GM18909 (cell line): ENCODE data around the gene HEPACAM2.

ENCODE experiments used
- ATAC-seq: cut with Tn5 transposase; IDR thresholded peaks from one replicate; pipeline ENCODE4 v1.9.1; 2021; ENCODE audit warnings: mild to moderate bottlenecking; ENCODE audit not compliant: unreplicated experiment, poor library complexity

Gene HEPACAM2

DNA sequence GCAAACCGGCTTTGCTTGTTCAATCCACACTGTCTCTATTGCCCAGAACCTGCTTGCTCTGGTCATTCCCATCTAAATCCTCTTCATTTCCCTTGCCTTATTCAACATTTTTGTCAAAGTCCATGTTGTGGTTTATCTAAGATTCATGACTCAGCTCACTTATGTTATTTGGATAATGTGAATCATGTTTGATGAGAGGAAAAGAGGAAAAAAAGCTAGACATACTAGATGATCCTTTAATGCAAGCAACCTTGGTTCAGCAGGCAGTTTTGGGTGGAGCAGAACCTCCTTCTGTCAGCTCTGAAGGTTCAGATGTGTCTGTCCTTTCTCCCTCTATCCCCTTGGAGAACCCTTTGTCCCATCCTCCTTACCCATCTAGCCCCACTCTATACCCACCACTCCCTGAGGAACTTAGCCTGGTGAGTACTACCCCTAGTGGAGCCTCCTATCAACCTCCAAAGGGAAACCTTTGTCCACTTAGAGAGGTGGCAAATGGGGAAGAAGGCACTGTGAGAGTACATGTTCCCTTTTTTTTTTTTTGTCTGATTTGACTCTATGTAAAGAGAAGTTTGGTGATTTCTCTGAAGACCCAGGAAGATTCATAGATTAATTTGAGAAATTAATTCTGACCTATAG, 76.0 kb downstream of the HEPACAM2 start:
- no peak for ATAC-seq

DNA sequence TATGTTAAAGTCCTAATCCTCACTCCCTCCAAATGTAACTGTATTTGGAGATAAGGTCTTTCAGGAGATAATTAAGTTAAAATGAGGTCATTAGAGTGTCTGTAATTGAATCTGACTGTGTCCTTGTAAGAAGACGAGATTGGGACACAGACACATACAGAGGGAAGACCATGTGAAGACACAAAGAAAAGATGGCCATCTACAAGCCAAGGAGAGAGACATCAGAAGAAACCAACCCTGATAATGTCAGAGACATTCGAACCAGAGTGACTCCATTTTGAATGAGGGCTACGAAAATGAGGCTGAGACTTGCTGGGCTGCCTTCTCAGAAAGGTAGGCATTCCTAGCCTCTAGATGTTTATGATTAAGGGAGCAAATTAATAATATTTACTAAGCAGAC, 77.5 kb downstream of the HEPACAM2 start:
- no peak for ATAC-seq

DNA sequence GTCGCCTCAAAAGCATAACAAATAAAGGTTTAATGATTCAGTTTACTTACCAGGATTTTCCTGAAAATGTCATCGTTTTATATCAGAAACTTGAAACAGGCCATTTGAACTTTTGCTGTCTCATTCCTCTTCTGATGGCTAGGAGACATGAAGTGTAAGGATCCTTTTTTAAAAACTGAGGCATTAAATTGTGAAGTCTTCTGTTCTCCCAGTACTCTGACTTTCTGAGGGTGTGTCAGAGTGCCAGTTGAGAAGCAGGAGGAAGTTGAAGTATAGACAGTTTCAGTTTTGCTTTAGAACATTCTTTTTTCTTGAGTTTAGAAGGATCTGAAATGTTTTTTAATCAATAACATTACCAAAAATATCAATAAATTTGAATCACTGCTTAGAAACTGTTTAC, 78.1 kb downstream of the HEPACAM2 start, which contains the start of gene SAMD9L:
Gene SAMD9L (minus strand): TSS at position 242 of the 400 bp plus-strand sequence. CDS start 12,414 bp downstream, outside the sequence.
- ATAC-seq: peak; percentile 73

DNA sequence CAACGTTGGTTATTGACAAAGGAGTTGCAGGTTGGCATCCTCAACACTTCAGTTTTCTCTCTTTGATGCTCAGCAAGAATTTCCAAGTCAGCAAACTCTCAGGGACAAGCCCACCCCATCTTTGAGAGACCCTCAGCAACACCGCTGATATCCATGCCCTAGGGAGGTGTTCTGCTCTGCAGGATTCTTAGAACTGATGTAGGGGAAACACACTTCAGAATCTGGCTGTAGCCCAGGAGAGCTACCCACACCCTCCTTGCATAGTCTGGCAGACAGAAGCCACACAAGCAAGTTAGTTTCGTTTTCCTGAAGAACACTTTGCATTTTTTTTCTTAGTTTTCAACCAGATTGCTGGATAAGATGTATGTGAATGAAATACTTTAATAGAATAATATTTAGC, 78.9 kb downstream of the HEPACAM2 start:
- peak; percentile 85 for ATAC-seq

DNA sequence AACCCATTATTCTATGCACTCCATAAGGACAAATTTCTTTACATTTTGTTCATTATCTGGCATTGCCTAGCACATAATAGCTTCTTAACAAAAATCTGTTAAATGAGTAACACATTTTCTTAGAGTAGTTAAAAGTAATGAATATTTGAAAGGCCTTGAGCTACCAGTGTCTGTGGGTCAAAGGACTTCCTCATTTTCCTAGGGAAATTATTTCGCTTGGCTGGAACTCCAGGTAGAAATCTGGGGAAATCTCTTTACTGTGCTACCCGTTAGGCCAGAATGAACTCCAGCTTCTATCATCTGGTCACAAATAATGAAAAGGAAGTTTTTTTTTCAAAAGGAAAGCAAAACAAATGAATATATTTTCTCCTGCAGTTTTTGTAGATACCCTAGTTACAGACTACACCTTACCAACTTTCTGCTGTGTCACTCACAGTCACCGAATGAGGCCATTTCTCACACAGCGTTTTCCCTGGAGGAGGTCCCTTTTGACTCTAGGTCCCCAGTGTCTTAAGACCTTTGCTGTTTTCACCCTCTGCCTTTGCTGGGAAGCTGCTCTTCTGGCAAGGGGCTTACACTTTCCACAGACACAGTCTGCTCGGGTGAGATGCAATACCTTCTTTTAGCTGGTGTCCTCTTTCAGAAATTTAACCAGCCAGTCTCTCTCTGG, 79.7 kb downstream of the HEPACAM2 start:
- ATAC-seq: peak; percentile 36

DNA sequence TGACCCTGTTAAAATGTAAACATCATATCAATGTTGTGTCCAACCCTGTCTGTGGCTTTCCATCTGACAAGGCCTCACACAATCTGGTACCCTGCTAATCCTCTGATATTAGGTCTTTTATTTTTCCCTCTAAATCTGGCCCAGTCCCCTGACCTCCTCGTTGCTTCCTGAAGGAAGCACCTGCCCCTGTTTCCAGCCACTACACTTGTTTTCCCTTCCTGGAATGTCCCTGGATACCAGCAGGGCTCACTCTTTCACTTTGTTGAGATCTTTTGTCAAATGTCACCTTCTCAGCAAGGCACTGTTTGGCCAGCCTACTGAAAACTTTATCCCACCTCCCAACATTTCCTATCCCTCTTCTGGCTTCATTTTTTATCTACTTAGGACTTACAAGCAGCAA, 80.2 kb downstream of the HEPACAM2 start:
- ATAC-seq: no peak

DNA sequence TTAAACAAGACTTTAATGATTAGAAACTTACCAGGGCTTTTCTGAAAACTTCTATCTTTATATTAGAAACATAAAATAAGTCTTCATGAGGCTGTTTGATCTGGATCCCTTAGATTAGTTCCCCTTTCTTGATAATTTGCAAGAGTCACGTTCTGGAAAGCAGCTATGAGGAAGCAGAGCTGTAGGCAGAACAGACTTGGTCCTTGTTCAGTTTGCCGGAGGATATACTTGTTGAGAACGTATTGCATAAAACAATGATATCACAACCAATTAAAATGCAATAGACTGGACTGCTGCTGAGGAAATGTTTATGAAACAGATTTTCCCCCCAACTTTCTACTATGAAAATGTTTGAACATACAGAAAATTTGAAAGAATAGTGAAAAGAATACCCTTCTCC, 80.9 kb downstream of the HEPACAM2 start:
- no peak for ATAC-seq

DNA sequence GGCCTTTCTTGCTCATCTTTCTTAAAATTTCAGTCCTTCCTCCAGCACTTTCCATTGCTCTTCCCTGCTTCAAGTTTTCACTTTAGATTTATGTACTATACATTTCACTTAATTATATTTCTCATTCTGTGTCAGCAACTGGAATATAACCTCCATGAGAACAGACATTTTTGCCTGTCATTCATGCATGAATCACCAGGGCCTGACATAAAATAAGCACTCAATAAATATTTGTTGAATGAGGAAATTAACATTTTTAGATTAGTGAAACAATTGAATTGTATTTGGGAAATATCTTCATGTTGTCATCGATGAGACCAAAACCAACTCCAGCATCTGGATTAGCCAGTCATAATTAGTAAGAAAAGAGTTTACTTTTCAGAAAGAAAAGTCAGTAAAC, 84.1 kb downstream of the HEPACAM2 start:
- no peak for ATAC-seq

DNA sequence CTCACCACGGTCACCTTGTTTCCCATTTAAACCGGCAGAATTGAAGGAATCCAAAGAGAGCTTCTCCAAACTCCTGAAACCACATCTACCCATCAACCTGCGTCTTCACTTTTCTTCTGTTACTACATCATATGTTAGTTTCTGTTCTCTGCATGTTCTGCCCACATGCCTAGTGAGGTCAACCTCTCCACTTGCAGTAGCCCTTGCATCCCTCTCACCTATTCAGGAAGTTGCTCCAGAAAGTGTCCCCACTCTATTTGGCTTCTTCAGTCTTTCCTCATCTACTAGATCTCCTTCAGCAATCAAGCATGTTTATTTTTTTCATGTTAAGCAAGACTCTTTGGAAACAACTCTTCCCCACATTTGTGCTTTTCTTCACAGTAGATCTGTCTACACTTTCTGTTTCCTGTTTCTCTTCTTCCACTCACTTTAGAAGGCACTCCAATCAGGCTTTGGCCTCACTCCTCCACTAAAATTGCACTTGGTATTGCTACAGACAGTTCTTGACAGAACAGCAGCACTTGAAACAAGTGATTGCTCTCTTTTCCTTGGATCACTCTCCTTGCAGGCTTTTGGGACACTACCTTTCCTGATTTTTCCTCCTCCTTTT, 85.6 kb downstream of the HEPACAM2 start:
- no peak for ATAC-seq

DNA sequence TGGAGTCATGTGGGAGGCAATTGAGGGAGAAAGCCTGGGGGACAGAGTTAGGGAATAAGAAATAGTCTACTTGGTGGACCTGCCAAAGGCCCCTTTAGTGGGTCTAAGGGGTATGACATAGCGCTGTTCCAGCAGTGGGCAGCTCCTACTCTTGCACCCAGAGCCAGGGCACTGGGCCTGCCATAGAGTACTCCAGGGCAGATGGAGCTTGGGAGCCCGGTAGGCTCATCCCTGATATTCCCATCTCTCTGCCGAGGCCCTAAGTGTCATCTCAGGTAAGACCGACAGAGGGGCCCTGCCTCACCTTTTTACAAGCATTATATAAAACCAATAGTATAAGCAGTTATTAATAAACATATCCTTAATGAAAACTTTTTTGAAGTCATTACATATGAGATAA, 87.7 kb downstream of the HEPACAM2 start:
- ATAC-seq: no peak
